Right cardiac atrium (tissue), 5 donors: ENCODE data around the gene PCDHB14. TPM values are rescaled to one million over a fixed set of nuclear protein-coding genes. Genes with fewer than 3 reads are reported as not detected.

Experiments
- ATAC-seq, 2 donors: fragments of 200-7000 bp; cut with Tn5 transposase; one replicate each; pipeline versions ENCODE4 v1.8.0 to v1.9.1; 2020; ENCODE audit warnings: moderate library complexity in 2 of 2, mild to moderate bottlenecking in 1 of 2
- DNase-seq, 3 donors: peaks; one replicate each; pipeline ENCODE4 v3.0.0-alpha.2; 2020
- H3K27ac ChIP-seq: one replicate; pipeline ENCODE4 v1.5.1; 2013; ENCODE audit warnings: mild to moderate bottlenecking, low read length, control low read depth, moderate library complexity
- H3K27me3 ChIP-seq: one replicate; pipeline ENCODE4 v1.6.1; 2013; ENCODE audit not compliant: control insufficient read depth, insufficient read depth
- H3K4me1 ChIP-seq: one replicate; pipeline ENCODE4 v1.6.1; 2013; ENCODE audit warnings: low read length; ENCODE audit not compliant: control insufficient read depth, insufficient read depth
- H3K4me3 ChIP-seq: one replicate; pipeline ENCODE4 v1.5.1; 2013; ENCODE audit warnings: low read length, control low read depth
- H3K9me3 ChIP-seq: one replicate; pipeline ENCODE4 v1.6.1; 2013; ENCODE audit warnings: low read length; ENCODE audit not compliant: control insufficient read depth
- WGBS: extraction: QIAGEN DNeasy Blood & Tissue Kit; methylation state at CpG from one replicate; pipeline ENCODE4 v1.1.7; 2013; 5-methylcytosine and 5-hydroxymethylcytosine counted together
- intact Hi-C, 4 donors: fragments of 100-400 bp; cut with DNase I; formaldehyde crosslinking; loops; one replicate each; pipeline versions ENCODE4 v1.11.0 to v1.14.0; 2022 to 2023
- polyA plus RNA-seq: library from polyadenylated mRNA; stranded (reverse); fragments of 200-250 nt; gene quantifications from one replicate; pipeline ENCODE4 v1.2.3, GENCODE V29; 2013
- total RNA-seq, 4 donors: library from RNA; stranded (reverse); fragmentation: NEBNext Ultra II Directional; extraction: Animal tissue kit (Norgen Biotek cat#: 25700); gene quantifications; one replicate each; pipeline ENCODE4 v1.2.1, GENCODE V29; 2021
- donor health status: healthy with polysubstance abuse.
- donor health status: DM: no; HTN: yes; CAD: no.
- donor health status: DM: no; HTN: no; CAD: no.
- donor health status: DM: no; HTN: yes; CAD: no; lungs with severe emphysema.
- donor health status: DM: yes; HTN: yes; CAD: no.

The PCDHB14 gene
- total and polyA plus RNA-seq, 5 donors = 2.3 to 5.9 (median 5.2) TPM

- H3K9me3 ChIP-seq = peaks cover 16% of the 10 kb centered on the region
- ATAC-seq (no peak), DNase-seq (no peak)
- intact Hi-C loops = no loop called here
- WGBS = 51% methylated on average over 3 of the region's 3 CpGs
- no peak overlapping the region for H3K4me3 ChIP-seq
- no peak overlapping the region for H3K27ac ChIP-seq
- H3K27me3 ChIP-seq = no peaks in the 10 kb centered on the region
- no peaks in the 10 kb centered on the region for H3K4me1 ChIP-seq
Measured at GRCh38 chr5:141272906-141273305, 49.8 kb downstream of the PCDHB14 start.

Other genes with a start within 250 kb of the PCDHB14 start
Only the 30 nearest of the 36 such genes appear.
- gene PCDHB1, start 172.0 kb upstream of the PCDHB14 start, total RNA-seq = not detected
- gene PCDHB1, start 172.0 kb upstream of the PCDHB14 start, polyA plus RNA-seq = not detected
- gene PCDHB2, start 128.7 kb upstream of the PCDHB14 start, total RNA-seq = 1 to 10 TPM; 1.4 to 1.9 (median 1.5) TPM
- gene PCDHB2, start 128.7 kb upstream of the PCDHB14 start, polyA plus RNA-seq = 0.59 TPM
- 1 to 10 TPM in 3 of 4 donors, under 1 TPM in 1; 0.94 to 1.7 (median 1.4) TPM for gene PCDHB3, start 122.9 kb upstream of the PCDHB14 start, total RNA-seq
- gene PCDHB3, start 122.9 kb upstream of the PCDHB14 start, polyA plus RNA-seq = 0.61 TPM
- gene PCDHB4, start 101.5 kb upstream of the PCDHB14 start, total RNA-seq = 1 to 10 TPM; 2.6 to 3.6 (median 3.1) TPM
- gene PCDHB4, start 101.5 kb upstream of the PCDHB14 start, polyA plus RNA-seq = 1.3 TPM
- 1 to 10 TPM; 2.5 to 3.1 (median 2.7) TPM for gene PCDHB5, start 88.1 kb upstream of the PCDHB14 start, total RNA-seq
- gene PCDHB5, start 88.1 kb upstream of the PCDHB14 start, polyA plus RNA-seq = 1.3 TPM
- under 1 TPM; 0.42 to 0.76 (median 0.58) TPM for gene PCDHB6, start 73.3 kb upstream of the PCDHB14 start, total RNA-seq
- 0.34 TPM for gene PCDHB6, start 73.3 kb upstream of the PCDHB14 start, polyA plus RNA-seq
- gene PCDHB7, start 50.7 kb upstream of the PCDHB14 start, total RNA-seq = 1 to 10 TPM in 3 of 4 donors, under 1 TPM in 1; 0.79 to 1.7 (median 1.6) TPM
- gene PCDHB7, start 50.7 kb upstream of the PCDHB14 start, polyA plus RNA-seq = 0.57 TPM
- gene PCDHB8, start 45.6 kb upstream of the PCDHB14 start, total RNA-seq = 1 to 10 TPM; 2.2 to 5.2 (median 2.6) TPM
- gene PCDHB8, start 45.6 kb upstream of the PCDHB14 start, polyA plus RNA-seq = 0.84 TPM
- gene PCDHB16, start 41.0 kb upstream of the PCDHB14 start, total RNA-seq = 1 to 10 TPM; 1.8 to 2.6 (median 2.3) TPM
- 1.3 TPM for gene PCDHB16, start 41.0 kb upstream of the PCDHB14 start, polyA plus RNA-seq
- gene PCDHB9, start 36.2 kb upstream of the PCDHB14 start, total RNA-seq = 1 to 10 TPM; 1.7 to 2.4 (median 2.1) TPM
- gene PCDHB9, start 36.2 kb upstream of the PCDHB14 start, polyA plus RNA-seq = 0.63 TPM
- 1 to 10 TPM; 1.1 to 2.0 (median 1.5) TPM for gene PCDHB10, start 31.0 kb upstream of the PCDHB14 start, total RNA-seq
- 1.00 TPM for gene PCDHB10, start 31.0 kb upstream of the PCDHB14 start, polyA plus RNA-seq
- 1 to 10 TPM; 1.9 to 2.9 (median 2.5) TPM for gene PCDHB11, start 23.7 kb upstream of the PCDHB14 start, total RNA-seq
- gene PCDHB11, start 23.7 kb upstream of the PCDHB14 start, polyA plus RNA-seq = 0.48 TPM
- 1 to 10 TPM; 1.7 to 3.3 (median 2.8) TPM for gene PCDHB12, start 14.6 kb upstream of the PCDHB14 start, total RNA-seq
- 0.72 TPM for gene PCDHB12, start 14.6 kb upstream of the PCDHB14 start, polyA plus RNA-seq
- gene PCDHB13, start 9.4 kb upstream of the PCDHB14 start, total RNA-seq = 1 to 10 TPM; 4.3 to 5.8 (median 5.3) TPM
- 1.7 TPM for gene PCDHB13, start 9.4 kb upstream of the PCDHB14 start, polyA plus RNA-seq
- gene PCDHB15, start 22.1 kb downstream of the PCDHB14 start, total RNA-seq = 1 to 10 TPM; 2.9 to 6.7 (median 5.3) TPM
- gene PCDHB15, start 22.1 kb downstream of the PCDHB14 start, polyA plus RNA-seq = 2.5 TPM
- under 1 TPM in 2 of 4 donors, not detected in 2; 0.17 to 0.37 TPM for gene SLC25A2, start 80.7 kb downstream of the PCDHB14 start, total RNA-seq
- 0.14 TPM for gene SLC25A2, start 80.7 kb downstream of the PCDHB14 start, polyA plus RNA-seq
- 100 to 1,000 TPM in 1 of 4 donors, 10 to 100 TPM in 3; 86.7 to 109 (median 95.1) TPM for gene TAF7, start 97.4 kb downstream of the PCDHB14 start, total RNA-seq
- 94.6 TPM for gene TAF7, start 97.4 kb downstream of the PCDHB14 start, polyA plus RNA-seq
- gene PCDHGA1, start 107.2 kb downstream of the PCDHB14 start, total RNA-seq = 1 to 10 TPM; 1.7 to 2.8 (median 1.8) TPM
- 0.70 TPM for gene PCDHGA1, start 107.2 kb downstream of the PCDHB14 start, polyA plus RNA-seq
- gene PCDHGA2, start 115.4 kb downstream of the PCDHB14 start, total RNA-seq = 1 to 10 TPM; 6.4 to 9.4 (median 7.1) TPM
- 2.2 TPM for gene PCDHGA2, start 115.4 kb downstream of the PCDHB14 start, polyA plus RNA-seq
- gene PCDHGA3, start 120.5 kb downstream of the PCDHB14 start, total RNA-seq = 1 to 10 TPM; 4.9 to 7.7 (median 5.6) TPM
- gene PCDHGA3, start 120.5 kb downstream of the PCDHB14 start, polyA plus RNA-seq = 2.1 TPM
- gene PCDHGB1, start 126.8 kb downstream of the PCDHB14 start, total RNA-seq = 1 to 10 TPM; 2.7 to 4.4 (median 3.8) TPM
- gene PCDHGB1, start 126.8 kb downstream of the PCDHB14 start, polyA plus RNA-seq = 1.3 TPM
- gene PCDHGA4, start 131.7 kb downstream of the PCDHB14 start, total RNA-seq = 1 to 10 TPM; 4.4 to 5.8 (median 5.7) TPM
- 1.7 TPM for gene PCDHGA4, start 131.7 kb downstream of the PCDHB14 start, polyA plus RNA-seq
- gene PCDHGB2, start 136.7 kb downstream of the PCDHB14 start, total RNA-seq = 1 to 10 TPM; 3.5 to 6.5 (median 5.0) TPM
- 1.9 TPM for gene PCDHGB2, start 136.7 kb downstream of the PCDHB14 start, polyA plus RNA-seq
- 1 to 10 TPM; 3.4 to 4.7 (median 4.2) TPM for gene PCDHGA5, start 140.8 kb downstream of the PCDHB14 start, total RNA-seq
- 2.0 TPM for gene PCDHGA5, start 140.8 kb downstream of the PCDHB14 start, polyA plus RNA-seq
- gene PCDHGB3, start 146.9 kb downstream of the PCDHB14 start, total RNA-seq = 1 to 10 TPM; 4.8 to 5.5 (median 5.1) TPM
- gene PCDHGB3, start 146.9 kb downstream of the PCDHB14 start, polyA plus RNA-seq = 1.7 TPM
- gene PCDHGA6, start 150.5 kb downstream of the PCDHB14 start, total RNA-seq = 1 to 10 TPM; 3.7 to 5.3 (median 4.9) TPM
- 2.2 TPM for gene PCDHGA6, start 150.5 kb downstream of the PCDHB14 start, polyA plus RNA-seq
- 1 to 10 TPM; 3.9 to 5.2 (median 4.5) TPM for gene PCDHGA7, start 159.4 kb downstream of the PCDHB14 start, total RNA-seq
- 1.8 TPM for gene PCDHGA7, start 159.4 kb downstream of the PCDHB14 start, polyA plus RNA-seq
- 1 to 10 TPM; 4.8 to 5.5 (median 5.3) TPM for gene PCDHGB4, start 164.4 kb downstream of the PCDHB14 start, total RNA-seq
- gene PCDHGB4, start 164.4 kb downstream of the PCDHB14 start, polyA plus RNA-seq = 2.0 TPM
- gene PCDHGA8, start 169.3 kb downstream of the PCDHB14 start, total RNA-seq = 1 to 10 TPM; 4.0 to 5.2 (median 4.3) TPM
- 1.3 TPM for gene PCDHGA8, start 169.3 kb downstream of the PCDHB14 start, polyA plus RNA-seq
- gene PCDHGB5, start 174.6 kb downstream of the PCDHB14 start, total RNA-seq = 1 to 10 TPM; 6.4 to 8.6 (median 6.8) TPM
- 3.3 TPM for gene PCDHGB5, start 174.6 kb downstream of the PCDHB14 start, polyA plus RNA-seq